K562 treated with DMSO at 1 percent for 24 hours (cell line): ENCODE measurements around the gene MEPE. TPM values are rescaled to one million over a fixed set of nuclear protein-coding genes. Genes with fewer than 3 reads are reported as not detected.

Experiments used
- total RNA-seq: library from RNA; unstranded; fragments of 300-600 nt; gene quantifications from 2 replicates; pipeline ENCODE4 v1.2.3, GENCODE V29; 2022; ENCODE audit warnings: low read depth; ENCODE audit not compliant: insufficient read depth

MEPE gene
- not detected in 2 replicates for total RNA-seq

GRCh38 chr4:87832669-87833068, at the start of gene MEPE:
TSS of gene MEPE (plus strand) at chr4:87832969. CDS start at chr4:87834715, 1,746 bp downstream.

GRCh38 chr4:87799301-87800113, 33.3 kb upstream of the MEPE start, which contains the start of gene IBSP:
TSS of gene IBSP (plus strand) at chr4:87799554. CDS start at chr4:87802362, 2,808 bp downstream.

Other genes starting within 250 kb of the MEPE start
- gene DSPP, start 224.4 kb upstream of the MEPE start, total RNA-seq: not detected in 2 replicates
- gene DMP1, start 182.7 kb upstream of the MEPE start, total RNA-seq: not detected in 2 replicates
- gene IBSP, start 33.4 kb upstream of the MEPE start, total RNA-seq: not detected in 2 replicates
- not detected in 2 replicates for gene SPP1, start 142.7 kb downstream of the MEPE start, total RNA-seq
- gene PKD2, start 174.7 kb downstream of the MEPE start, total RNA-seq: 0.50 and 1.4 TPM in 2 replicates